ENCODE results near the gene SRPRA.

- TF ChIP-seq CTCF (IDR thresholded peaks at IDR 0.05) (no peak), POLR2A (IDR thresholded peaks at IDR 0.05) (no peak)
Observed at GRCh38 chr11:126253265-126253664, 15.4 kb downstream of the SRPRA start.

All from adrenal gland (tissue), 5 donors.